ENCODE results near the gene NDUFB3. TPM values are rescaled to one million over a fixed set of nuclear protein-coding genes. Genes with fewer than 3 reads are reported as not detected.
"Not testable (repeated sequence)": the region's sequence is repeated elsewhere in the genome, so short reads cannot be mapped to it uniquely, and the experiment has no call there.

The NDUFB3 gene
- total and polyA plus RNA-seq, 10 of the 15 experiments (the other 5 are each of a cell fraction or from before 2014, with no cell fraction given) = 115 to 1,059 (median 187) TPM

DNA sequence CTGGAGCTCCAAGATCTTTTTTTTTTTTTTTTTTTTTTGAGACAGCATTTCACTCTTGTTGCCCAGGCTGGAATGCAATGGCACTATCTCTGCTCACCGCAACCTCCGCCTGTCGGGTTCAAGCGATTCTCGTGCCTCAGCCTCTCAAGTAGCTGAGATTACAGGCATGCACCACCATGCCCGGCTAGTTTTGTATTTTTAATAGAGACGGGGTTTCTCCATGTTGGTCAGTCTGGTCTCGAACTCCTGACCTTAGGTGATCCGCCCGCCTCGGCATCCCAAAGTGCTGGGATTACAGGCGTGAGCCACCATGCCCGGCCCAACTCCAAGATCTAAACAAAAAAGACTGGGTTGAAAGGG lies 45.9 kb downstream of the NDUFB3 start:
- CTCF ChIA-PET = interaction anchor here (0.7 to 5.0 kb wide), 24 partner anchors 9 to 216 kb away, joined by 3 to 53 read pairs (median 5); partner anchors contain the start of genes CASP10 and HYCC2
- H3K4me1 ChIP-seq (ENCODE audit: control insufficient read depth, insufficient read depth, low read length) = peaks cover 12% of the 10 kb centered on the region
- H3K4me3 ChIP-seq = peak overlapping the region; percentile 82
- WGBS (ENCODE audit: insufficient coverage, insufficient replicate concordance, low lambda C conversion rate, missing lambda C conversion rate) = under 1% methylated on average over 13 of the region's 13 CpGs
- H3K9me3 ChIP-seq (replicated peaks; ENCODE audit: control insufficient read depth, insufficient read depth, low read length); BruUV-seq (replicated peaks); H4K20me1 ChIP-seq (ENCODE audit: control insufficient read depth, insufficient read depth); in situ Hi-C loops (cut with MboI); ATAC-seq; DNase-seq (ENCODE audit: low read depth, low spot score); H3K36me3 ChIP-seq (ENCODE audit: control insufficient read depth in 2 of 2, insufficient read depth in 2 of 2, low read length in 1 of 2); H3K27me3 ChIP-seq (replicated peaks in 1 of 2; ENCODE audit: control insufficient read depth in 2 of 2, insufficient read depth in 2 of 2, low read length in 1 of 2); FAIRE-seq; H2AFZ ChIP-seq (ENCODE audit: control insufficient read depth, low read depth, low read length): not testable (repeated sequence)
- H3K4me2 ChIP-seq (ENCODE audit: control insufficient read depth, insufficient read depth) = peak overlapping the region; percentile 98
- SMC1A ChIA-PET (ENCODE audit: uncharacterized antibody, unreplicated experiment) = interaction anchor here (0.7 to 9.4 kb wide), 16 partner anchors 13 to 161 kb away, joined by 3 to 143 read pairs (median 4); partner anchors contain the start of genes CASP10 and ORC2
- RAD21 ChIA-PET (ENCODE audit: unreplicated experiment) = interaction anchor here (0.7 to 7.7 kb wide), 17 partner anchors 31 to 305 kb away, joined by 3 to 71 read pairs (median 4); partner anchors contain the start of genes CASP10, NDUFB3, NIF3L1 and ORC2
- peak overlapping the region; percentile 99 for H3K27ac ChIP-seq (ENCODE audit: control insufficient read depth, insufficient read depth)
- TF ChIP-seq, protein P1, sequence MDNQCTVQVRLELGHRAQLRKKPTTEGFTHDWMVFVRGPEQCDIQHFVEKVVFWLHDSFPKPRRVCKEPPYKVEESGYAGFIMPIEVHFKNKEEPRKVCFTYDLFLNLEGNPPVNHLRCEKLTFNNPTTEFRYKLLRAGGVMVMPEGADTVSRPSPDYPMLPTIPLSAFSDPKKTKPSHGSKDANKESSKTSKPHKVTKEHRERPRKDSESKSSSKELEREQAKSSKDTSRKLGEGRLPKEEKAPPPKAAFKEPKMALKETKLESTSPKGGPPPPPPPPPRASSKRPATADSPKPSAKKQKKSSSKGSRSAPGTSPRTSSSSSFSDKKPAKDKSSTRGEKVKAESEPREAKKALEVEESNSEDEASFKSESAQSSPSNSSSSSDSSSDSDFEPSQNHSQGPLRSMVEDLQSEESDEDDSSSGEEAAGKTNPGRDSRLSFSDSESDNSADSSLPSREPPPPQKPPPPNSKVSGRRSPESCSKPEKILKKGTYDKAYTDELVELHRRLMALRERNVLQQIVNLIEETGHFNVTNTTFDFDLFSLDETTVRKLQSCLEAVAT (IDR thresholded peaks at IDR 0.05) = peak; percentile 84
- peak; percentile 12 for TF ChIP-seq CUX1 (IDR thresholded peaks at IDR 0.05; ENCODE audit: insufficient replicate concordance, low read depth, low read length)
- POLR2A ChIA-PET = interaction anchor here (0.8 to 7.0 kb wide), 13 partner anchors 13 to 254 kb away, joined by 3 to 127 read pairs (median 3); partner anchors contain the start of genes HYCC2, NDUFB3, NIF3L1 and ORC2
- intact Hi-C loops (cut with micrococcal nuclease; ENCODE audit: unreplicated experiment) = loop anchor here (1.0 to 5.0 kb wide), 8 partner anchors 12 to 305 kb away; partner anchors contain the start of genes HYCC2, NIF3L1, ORC2 and PPIL3
- H3K79me2 ChIP-seq (ENCODE audit: control insufficient read depth, insufficient read depth, low read length) = peaks cover 80% of the 10 kb centered on the region
- H3K9ac ChIP-seq (ENCODE audit: control insufficient read depth, insufficient read depth, low read length) = peak overlapping the region; percentile 99
